Uterus (tissue), 4 donors: Measurements from ENCODE around the gene PAQR8. TPM values are rescaled to one million over a fixed set of nuclear protein-coding genes. Genes with fewer than 3 reads are reported as not detected.
A peak's percentile ranks its signal among the peaks of the same experiment; 100 is the strongest.

Experiments
- DNase-seq, 2 donors: peaks; one replicate each; pipeline ENCODE4 v3.0.0-alpha.2; 2019 to 2020
- H3K27ac ChIP-seq, 2 donors: fragments of 200-600 bp; sonication (generic); 1 replicate in 1 of 2; 2 replicates in 1 of 2; pipeline ENCODE4 v1.5.1; 2016 to 2018
- H3K27me3 ChIP-seq, 2 donors: fragments of 200-600 bp; sonication (generic); one replicate each; pipeline ENCODE4 v1.5.1; 2018 to 2019; ENCODE audit warnings: control low read depth in 1 of 2
- H3K36me3 ChIP-seq, 2 donors: fragments of 200-600 bp; sonication (generic); one replicate each; pipeline ENCODE4 v1.5.1; 2019; ENCODE audit warnings: control low read depth in 1 of 2
- H3K4me1 ChIP-seq, 2 donors: fragments of 200-600 bp; sonication (generic); one replicate each; pipeline ENCODE4 v1.5.1; 2018 to 2019; ENCODE audit warnings: control low read depth in 1 of 2
- H3K4me3 ChIP-seq, 2 donors: fragments of 200-600 bp; sonication (generic); 1 replicate in 1 of 2; 2 replicates in 1 of 2; pipeline ENCODE4 v1.5.1; 2018 to 2019; ENCODE audit warnings: mild to moderate bottlenecking in 1 of 2
- H3K9me3 ChIP-seq, 2 donors: fragments of 200-600 bp; sonication (generic); one replicate each; pipeline ENCODE4 v1.5.1; 2019; ENCODE audit warnings: control low read depth in 1 of 2
- CTCF ChIP-seq, 4 experiments: fragments of 200-600 bp in 2 of 4; fragments of 450-650 bp in 2 of 4; sonication (generic) in 2 of 4; IDR thresholded peaks; one replicate each; pipeline ENCODE4 v1.5.1; 2016 to 2019; ENCODE audit warnings: antibody characterized with exemption in 4 of 4, mild to moderate bottlenecking in 2 of 4, moderate library complexity in 1 of 4
- POLR2A ChIP-seq, 2 donors: fragments of 450-650 bp; IDR thresholded peaks; one replicate each; pipeline ENCODE4 v1.6.1; 2016; ENCODE audit warnings: antibody characterized with exemption in 2 of 2, mild to moderate bottlenecking in 1 of 2, moderate library complexity in 1 of 2
- intact Hi-C: fragments of 100-400 bp; cut with DNase I; formaldehyde crosslinking; loops from one replicate; pipeline ENCODE4 v1.15.1; 2023; ENCODE audit warnings: low total_unique reads
- total RNA-seq, 4 donors: library from RNA; depleted of rRNA in 3 of 4; stranded (reverse); fragments of >200 nt in 3 of 4; gene quantifications; one replicate each; pipeline versions ENCODE4 v1.1.0 to v1.2.4, GENCODE V29; 2014 to 2023
- donor health status: DM: yes; HTN: yes; CAD: no.

Gene PAQR8
- total RNA-seq, 4 donors from 2014 or later: 12.3 to 24.7 (median 13.9) TPM

GRCh38 chr6:52392944-52393343 lies 31.0 kb downstream of the PAQR8 start:
- Histone ChIP-seq H3K9me3 (no peaks in the 10 kb centered on the region), H3K27ac (no peak overlapping the region), H3K36me3 (no peaks in the 10 kb centered on the region), H3K4me1 (no peaks in the 10 kb centered on the region), H3K27me3 (no peaks in the 10 kb centered on the region), H3K4me3 (no peak overlapping the region)
- TF ChIP-seq CTCF (IDR thresholded peaks at IDR 0.05): no peak
- no peak for TF ChIP-seq POLR2A (IDR thresholded peaks at IDR 0.05)
- intact Hi-C loops: no loop called here
- no peak for DNase-seq

GRCh38 chr6:52393780-52394179 lies 31.8 kb downstream of the PAQR8 start:
- TF ChIP-seq CTCF (IDR thresholded peaks at IDR 0.05) (no peak), POLR2A (IDR thresholded peaks at IDR 0.05) (no peak)
- H3K4me1 ChIP-seq: no peaks in the 10 kb centered on the region
- H3K27ac ChIP-seq: no peak overlapping the region
- intact Hi-C loops: no loop called here
- no peak for DNase-seq
- H3K27me3 ChIP-seq: no peaks in the 10 kb centered on the region
- H3K4me3 ChIP-seq: no peak overlapping the region
- no peaks in the 10 kb centered on the region for H3K36me3 ChIP-seq
- H3K9me3 ChIP-seq: no peaks in the 10 kb centered on the region

- H3K4me3 ChIP-seq: no peak overlapping the region
- H3K27me3 ChIP-seq: no peaks in the 10 kb centered on the region
- intact Hi-C loops: no loop called here
- DNase-seq: no peak
- no peak overlapping the region for H3K27ac ChIP-seq
- no peak for TF ChIP-seq CTCF (IDR thresholded peaks at IDR 0.05)
- H3K36me3 ChIP-seq: no peaks in the 10 kb centered on the region
- no peaks in the 10 kb centered on the region for H3K9me3 ChIP-seq
- H3K4me1 ChIP-seq: no peaks in the 10 kb centered on the region
Measured at GRCh38 chr6:52394251-52394666, 32.3 kb downstream of the PAQR8 start.

GRCh38 chr6:52395969-52396368 lies 34.0 kb downstream of the PAQR8 start:
- Histone ChIP-seq H3K27ac (no peak overlapping the region), H3K36me3 (no peaks in the 10 kb centered on the region), H3K4me1 (no peaks in the 10 kb centered on the region), H3K4me3 (no peak overlapping the region), H3K27me3 (no peaks in the 10 kb centered on the region), H3K9me3 (no peaks in the 10 kb centered on the region)
- TF ChIP-seq CTCF (IDR thresholded peaks at IDR 0.05): no peak
- no peak for TF ChIP-seq POLR2A (IDR thresholded peaks at IDR 0.05)
- intact Hi-C loops: no loop called here
- no peak for DNase-seq

- Histone ChIP-seq H3K27ac (no peak overlapping the region), H3K4me1 (no peaks in the 10 kb centered on the region), H3K9me3 (no peaks in the 10 kb centered on the region), H3K27me3 (no peaks in the 10 kb centered on the region), H3K4me3 (no peak overlapping the region), H3K36me3 (no peaks in the 10 kb centered on the region)
- intact Hi-C loops: no loop called here
- TF ChIP-seq CTCF (IDR thresholded peaks at IDR 0.05): peak; percentile 55 to 76 (median 70)
- no peak for TF ChIP-seq POLR2A (IDR thresholded peaks at IDR 0.05)
- DNase-seq: no peak
Measured at GRCh38 chr6:52399511-52400312, 37.8 kb downstream of the PAQR8 start.
